Endodermal cell (in vitro differentiated cells): ENCODE measurements around the gene HUS1. TPM values are rescaled to one million over a fixed set of nuclear protein-coding genes. Genes with fewer than 3 reads are reported as not detected.

ENCODE experiments used
- DNase-seq: peaks from one replicate; pipeline ENCODE4 v3.0.0-alpha.2; 2017
- H3K27ac ChIP-seq: 2 replicates; pipeline ENCODE4 v1.5.1; 2013; ENCODE audit warnings: mild to moderate bottlenecking, low read depth, low read length, moderate library complexity
- H3K27me3 ChIP-seq: 2 replicates; pipeline ENCODE4 v1.6.1; 2013; ENCODE audit warnings: mild to moderate bottlenecking, low read length, moderate library complexity; ENCODE audit not compliant: insufficient read depth, control insufficient read depth, poor library complexity, severe bottlenecking
- H3K36me3 ChIP-seq: 2 replicates; pipeline ENCODE4 v1.7.0; 2013; ENCODE audit warnings: mild to moderate bottlenecking, low read length, moderate library complexity; ENCODE audit not compliant: control insufficient read depth, insufficient read depth
- H3K4me1 ChIP-seq: one replicate; pipeline ENCODE4 v1.7.0; 2013; ENCODE audit warnings: low read length; ENCODE audit not compliant: control insufficient read depth, insufficient read depth
- H3K4me3 ChIP-seq: 2 replicates; pipeline ENCODE4 v1.5.1; 2013; ENCODE audit warnings: mild to moderate bottlenecking, low read length, moderate library complexity
- H3K9ac ChIP-seq: 2 replicates; pipeline ENCODE4 v1.6.1; 2013; ENCODE audit warnings: mild to moderate bottlenecking, low read length, moderate library complexity; ENCODE audit not compliant: poor library complexity, severe bottlenecking; ENCODE audit errors: extremely low read depth
- H3K9me3 ChIP-seq: 2 replicates; pipeline ENCODE4 v1.6.1; 2013; ENCODE audit warnings: mild to moderate bottlenecking, low read length, moderate library complexity; ENCODE audit not compliant: control insufficient read depth
- H3K27ac Mint-ChIP-seq: 2 replicates; pipeline ENCODE4 v1.8.0; 2020; ENCODE audit warnings: mixed read lengths
- H3K27me3 Mint-ChIP-seq: 2 replicates; pipeline ENCODE4 v1.8.0; 2021; ENCODE audit warnings: mild to moderate bottlenecking, mixed read lengths; ENCODE audit not compliant: insufficient read depth
- H3K36me3 Mint-ChIP-seq: 2 replicates; pipeline ENCODE4 v1.8.0; 2020; ENCODE audit warnings: low read depth, mixed read lengths
- H3K4me1 Mint-ChIP-seq: 2 replicates; pipeline ENCODE4 v1.8.0; 2020; ENCODE audit warnings: mixed read lengths
- H3K4me3 Mint-ChIP-seq: 2 replicates; pipeline ENCODE4 v1.8.0; 2020; ENCODE audit warnings: mild to moderate bottlenecking, moderate library complexity, mixed read lengths
- H3K9me3 Mint-ChIP-seq: 2 replicates; pipeline ENCODE4 v1.8.0; 2020; ENCODE audit warnings: mild to moderate bottlenecking, mixed read lengths
- WGBS, 2 experiments: methylation state at CpG; one replicate each; pipeline versions ENCODE4 v1.1.5 to v1.1.7; 2013; ENCODE audit warnings: missing lambda C conversion rate in 2 of 2, mixed read lengths in 1 of 2; ENCODE audit not compliant: insufficient coverage in 1 of 2, insufficient read length in 1 of 2; 5-methylcytosine and 5-hydroxymethylcytosine counted together
- total RNA-seq, 2 donors: library from RNA; stranded (reverse); fragmentation: NEBNext Ultra II Directional in 1 of 2; extraction: Animal tissue kit (Norgen Biotek cat#: 25700) in 1 of 2; gene quantifications; 2 replicates in 1 of 2; 3 replicates in 1 of 2; pipeline ENCODE4 v1.2.1, GENCODE V29; 2021
- TF ChIP-seq, protein P1 (sequence below): fragments of 200-600 bp; sonication (generic); conservative IDR thresholded peaks from 2 replicates; pipeline ENCODE4 v1.5.0; 2021; ENCODE audit warnings: antibody characterized with exemption, mild to moderate bottlenecking

The HUS1 gene
- total RNA-seq, 2 donors from 2014 or later: 37.0 to 42.5 TPM

DNA sequence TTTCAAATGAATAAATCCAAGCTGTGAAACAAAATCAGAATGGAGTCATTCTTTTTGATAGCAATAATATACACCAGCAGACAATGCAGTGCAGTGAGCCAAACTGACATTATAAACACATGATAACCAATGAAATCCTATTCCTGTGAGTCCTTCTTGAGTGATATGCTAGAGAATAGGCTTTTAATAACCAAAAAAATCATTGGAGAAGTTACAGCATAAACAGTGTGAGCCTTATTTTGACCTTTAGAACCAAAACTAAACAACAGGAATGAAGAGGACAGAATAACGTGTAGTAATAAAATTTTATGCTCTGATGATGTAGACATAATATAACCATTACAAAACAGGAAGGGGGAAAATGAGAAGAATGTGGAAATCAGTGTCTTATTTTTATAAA, 8.7 kb downstream of the HUS1 start:
- no peak overlapping the region for H3K4me3 ChIP-seq
- peaks cover 7% of the 10 kb centered on the region for H3K4me1 Mint-ChIP-seq
- no peaks in the 10 kb centered on the region for H3K9me3 Mint-ChIP-seq
- H3K9me3 ChIP-seq: no peaks in the 10 kb centered on the region
- H3K27ac Mint-ChIP-seq: no peak overlapping the region
- H3K36me3 ChIP-seq: peaks cover 80% of the 10 kb centered on the region
- H3K27me3 Mint-ChIP-seq: no peaks in the 10 kb centered on the region
- H3K9ac ChIP-seq: no peak overlapping the region
- H3K27me3 ChIP-seq: no peaks in the 10 kb centered on the region
- WGBS, 2 experiments: 83% methylated on average over 1 of the region's 1 CpG; no CpG with 5 or more reads in 1 of the 2 experiments
- H3K36me3 Mint-ChIP-seq: peaks cover 80% of the 10 kb centered on the region
- H3K4me3 Mint-ChIP-seq: no peak overlapping the region
- TF ChIP-seq, protein P1, sequence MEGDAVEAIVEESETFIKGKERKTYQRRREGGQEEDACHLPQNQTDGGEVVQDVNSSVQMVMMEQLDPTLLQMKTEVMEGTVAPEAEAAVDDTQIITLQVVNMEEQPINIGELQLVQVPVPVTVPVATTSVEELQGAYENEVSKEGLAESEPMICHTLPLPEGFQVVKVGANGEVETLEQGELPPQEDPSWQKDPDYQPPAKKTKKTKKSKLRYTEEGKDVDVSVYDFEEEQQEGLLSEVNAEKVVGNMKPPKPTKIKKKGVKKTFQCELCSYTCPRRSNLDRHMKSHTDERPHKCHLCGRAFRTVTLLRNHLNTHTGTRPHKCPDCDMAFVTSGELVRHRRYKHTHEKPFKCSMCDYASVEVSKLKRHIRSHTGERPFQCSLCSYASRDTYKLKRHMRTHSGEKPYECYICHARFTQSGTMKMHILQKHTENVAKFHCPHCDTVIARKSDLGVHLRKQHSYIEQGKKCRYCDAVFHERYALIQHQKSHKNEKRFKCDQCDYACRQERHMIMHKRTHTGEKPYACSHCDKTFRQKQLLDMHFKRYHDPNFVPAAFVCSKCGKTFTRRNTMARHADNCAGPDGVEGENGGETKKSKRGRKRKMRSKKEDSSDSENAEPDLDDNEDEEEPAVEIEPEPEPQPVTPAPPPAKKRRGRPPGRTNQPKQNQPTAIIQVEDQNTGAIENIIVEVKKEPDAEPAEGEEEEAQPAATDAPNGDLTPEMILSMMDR: no peak
- H3K4me1 ChIP-seq: no peaks in the 10 kb centered on the region
- no peak for DNase-seq
- no peak overlapping the region for H3K27ac ChIP-seq

DNA sequence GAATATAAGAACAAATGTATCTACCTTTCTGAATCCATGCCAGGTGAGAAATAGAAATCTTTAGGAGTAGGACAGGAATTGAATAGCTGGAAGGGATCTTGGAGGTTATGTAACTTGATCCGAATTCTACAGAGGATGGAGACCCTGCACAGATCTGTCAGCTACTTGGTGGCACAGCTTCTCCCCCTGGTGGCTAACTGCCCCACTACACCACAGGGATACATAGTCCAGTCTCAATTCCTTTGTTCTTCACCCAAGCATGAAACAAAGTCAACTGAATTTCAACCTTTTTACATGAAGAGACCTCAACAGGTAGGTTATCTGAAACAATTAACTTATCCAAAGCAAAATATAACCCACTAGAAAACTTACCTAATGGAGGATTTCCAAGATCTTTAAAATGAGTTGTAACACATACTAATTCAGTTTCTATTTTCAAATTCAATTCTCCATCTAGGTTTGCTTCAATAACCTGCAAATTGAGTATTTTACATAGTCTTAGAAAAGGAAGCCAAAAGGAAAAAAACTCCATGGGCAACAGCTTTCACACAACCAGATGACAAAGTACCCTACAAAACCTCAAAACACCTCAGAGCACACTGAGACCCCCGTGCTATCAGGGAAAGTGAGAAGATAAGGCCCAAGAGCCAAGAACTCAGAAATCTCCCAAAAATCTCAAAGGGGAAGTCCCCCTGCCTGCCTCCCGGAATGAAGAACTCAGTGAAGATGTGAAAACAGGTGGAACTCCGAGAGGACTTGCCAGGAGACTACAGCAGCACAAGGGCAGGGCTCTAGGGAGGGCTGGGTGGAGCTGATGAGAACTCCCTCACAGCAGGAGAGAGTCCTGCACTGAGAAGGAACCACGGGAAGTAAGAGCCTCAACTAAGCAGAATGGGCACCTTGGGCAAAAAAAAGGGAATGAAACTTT, 10.3 kb downstream of the HUS1 start:
- H3K36me3 Mint-ChIP-seq: peaks cover 82% of the 10 kb centered on the region
- peaks cover 7% of the 10 kb centered on the region for H3K4me1 Mint-ChIP-seq
- no peaks in the 10 kb centered on the region for H3K9me3 ChIP-seq
- H3K27me3 ChIP-seq: no peaks in the 10 kb centered on the region
- TF ChIP-seq, protein P1: peak; percentile 96
- H3K9ac ChIP-seq: no peak overlapping the region
- H3K27ac Mint-ChIP-seq: no peak overlapping the region
- no peaks in the 10 kb centered on the region for H3K4me1 ChIP-seq
- no peak overlapping the region for H3K4me3 ChIP-seq
- no peaks in the 10 kb centered on the region for H3K27me3 Mint-ChIP-seq
- H3K4me3 Mint-ChIP-seq: no peak overlapping the region
- H3K36me3 ChIP-seq: peaks cover 80% of the 10 kb centered on the region
- 81 to 83% methylated on average over 3 to 5 of the region's 5 CpGs for WGBS, 2 experiments
- H3K9me3 Mint-ChIP-seq: no peaks in the 10 kb centered on the region
- no peak overlapping the region for H3K27ac ChIP-seq
- peak; percentile 93 for DNase-seq

DNA sequence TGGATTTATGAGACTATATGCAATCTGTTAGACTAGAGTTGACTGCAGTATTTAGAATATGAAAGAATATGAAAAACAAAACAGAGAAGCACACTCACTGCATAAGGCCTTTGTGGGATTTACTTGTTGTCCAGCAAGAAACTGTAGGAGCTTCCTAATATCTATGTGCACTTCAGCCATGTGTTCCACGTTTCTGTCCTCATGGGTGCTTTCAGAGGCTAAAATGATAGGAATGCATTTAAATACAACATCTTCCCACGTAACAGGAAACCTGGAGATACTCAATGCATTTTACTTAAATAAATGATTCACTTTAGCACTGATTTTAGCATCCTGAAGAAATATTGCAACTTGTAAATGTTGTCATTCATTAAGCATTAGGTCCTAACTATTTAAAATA, 11.7 kb downstream of the HUS1 start:
- Mint-ChIP-seq H3K9me3 (no peaks in the 10 kb centered on the region), H3K36me3 (peaks cover 82% of the 10 kb centered on the region), H3K27ac (no peak overlapping the region), H3K4me1 (peaks cover 7% of the 10 kb centered on the region), H3K4me3 (no peak overlapping the region), H3K27me3 (no peaks in the 10 kb centered on the region)
- H3K9ac ChIP-seq: no peak overlapping the region
- no peak overlapping the region for H3K4me3 ChIP-seq
- no peak overlapping the region for H3K27ac ChIP-seq
- TF ChIP-seq, protein P1: no peak
- no peak for DNase-seq
- H3K9me3 ChIP-seq: no peaks in the 10 kb centered on the region
- no peaks in the 10 kb centered on the region for H3K4me1 ChIP-seq
- no peaks in the 10 kb centered on the region for H3K27me3 ChIP-seq
- 85 to 100% methylated on average over 1 to 2 of the region's 2 CpGs for WGBS, 2 experiments
- H3K36me3 ChIP-seq: peaks cover 80% of the 10 kb centered on the region
